ENCODE data around the gene FGF19. TPM values are rescaled to one million over a fixed set of nuclear protein-coding genes. Genes with fewer than 3 reads are reported as not detected.

Gene FGF19
- total RNA-seq, 2 donors from 2014 or later = not detected

DNA sequence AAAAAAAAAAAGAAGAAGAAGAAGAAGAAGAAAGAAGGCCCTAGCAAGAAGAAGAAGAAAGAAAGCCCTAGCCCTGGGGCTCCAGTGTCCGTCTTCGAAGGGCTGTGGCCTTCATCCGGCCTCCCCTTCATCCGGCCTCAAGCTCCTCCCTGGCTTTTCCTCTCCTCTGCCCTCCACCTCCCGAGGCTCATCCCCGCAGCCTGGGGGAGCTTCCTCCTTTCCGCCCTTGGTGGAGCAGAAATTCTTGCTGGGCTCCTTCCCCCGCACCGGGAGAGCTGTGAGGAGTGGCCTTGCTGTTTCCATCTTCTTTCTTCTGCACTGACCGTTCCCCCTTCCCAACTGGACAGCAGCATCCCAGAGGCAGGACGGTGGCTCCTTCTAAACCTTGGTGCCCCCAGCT, 19.2 kb downstream of the FGF19 start:
- ATAC-seq = no peak
- H3K4me1 ChIP-seq = peaks cover 14% of the 10 kb centered on the region
- H3K27me3 ChIP-seq = no peaks in the 10 kb centered on the region
- H3K4me3 ChIP-seq = no peak overlapping the region
- TF ChIP-seq CTCF (IDR thresholded peaks at IDR 0.05) = no peak
- no peak for TF ChIP-seq POLR2A (IDR thresholded peaks at IDR 0.05)
- no peak overlapping the region for H3K27ac ChIP-seq
- DNase-seq = no peak
- intact Hi-C loops (cut with DNase I) = loop anchor here (5.0 kb wide), 1 partner anchor 203 kb away; no protein-coding TSS in a partner anchor
- 75 to 78% methylated on average over 11 of the region's 11 CpGs for WGBS, 2 donors
- H3K9me3 ChIP-seq = no peaks in the 10 kb centered on the region
- H3K36me3 ChIP-seq (replicated peaks in 1 of 2; ENCODE audit: insufficient read depth in 1 of 2, low read depth in 2 of 2) = no peaks in the 10 kb centered on the region

DNA sequence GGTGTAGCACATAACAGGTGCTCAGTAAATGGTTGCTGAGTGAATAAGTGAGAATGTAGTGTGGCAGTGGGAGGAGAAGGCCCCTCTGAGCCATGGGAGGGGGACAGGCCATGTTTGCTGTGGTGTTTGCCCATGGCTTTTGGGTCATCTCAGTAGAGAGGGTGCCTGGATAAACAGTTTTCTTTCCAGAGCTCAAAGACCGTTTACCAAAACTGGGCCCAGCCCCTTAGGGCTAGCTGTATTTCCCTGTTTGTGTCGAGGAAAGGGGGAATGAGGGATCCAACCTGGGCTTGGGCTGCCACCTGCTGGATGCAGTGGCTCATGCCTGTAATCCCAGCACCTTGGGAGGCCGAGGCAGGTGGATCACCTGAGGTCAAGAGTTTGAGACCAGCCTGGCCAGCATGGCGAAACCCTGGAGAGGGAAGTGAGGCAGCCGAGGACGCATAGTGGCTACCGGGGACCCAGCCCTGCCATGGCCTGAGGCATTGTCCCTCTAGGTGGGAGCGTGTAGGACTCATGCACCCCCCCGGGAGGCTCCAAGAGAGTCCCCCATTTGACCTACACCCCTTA, 20.0 kb downstream of the FGF19 start:
- Histone ChIP-seq H3K9me3 (no peaks in the 10 kb centered on the region), H3K27ac (no peak overlapping the region), H3K36me3 (replicated peaks in 1 of 2; ENCODE audit: insufficient read depth in 1 of 2, low read depth in 2 of 2) (no peaks in the 10 kb centered on the region), H3K4me3 (no peak overlapping the region), H3K27me3 (no peaks in the 10 kb centered on the region), H3K4me1 (peaks cover 13% of the 10 kb centered on the region)
- peak; percentile 27 for ATAC-seq
- intact Hi-C loops (cut with DNase I) = loop anchor here (5.0 kb wide), 1 partner anchor 203 kb away; no protein-coding TSS in a partner anchor
- TF ChIP-seq POLR2A (IDR thresholded peaks at IDR 0.05) (no peak), CTCF (IDR thresholded peaks at IDR 0.05) (peak in 6 of 7 experiments; percentile 28 to 47 (median 44))
- WGBS, 2 donors = 30 to 41% methylated on average over 1 to 9 of the region's 9 CpGs
- peak in 2 of 4 donors; percentile 18 to 49 for DNase-seq

GRCh38 chr11:69682681-69683326, 21.0 kb downstream of the FGF19 start:
- no peaks in the 10 kb centered on the region for H3K36me3 ChIP-seq (replicated peaks in 1 of 2; ENCODE audit: insufficient read depth in 1 of 2, low read depth in 2 of 2)
- no peaks in the 10 kb centered on the region for H3K27me3 ChIP-seq
- intact Hi-C loops (cut with DNase I) = loop anchor here (5.0 kb wide), 1 partner anchor 204 kb away; no protein-coding TSS in a partner anchor
- ATAC-seq = no peak
- no peak overlapping the region for H3K4me3 ChIP-seq
- H3K4me1 ChIP-seq = peaks cover 7% of the 10 kb centered on the region
- TF ChIP-seq CTCF (IDR thresholded peaks at IDR 0.05) (no peak), POLR2A (IDR thresholded peaks at IDR 0.05) (no peak)
- WGBS, 2 donors = 75 to 80% methylated on average over 5 to 7 of the region's 7 CpGs
- no peak for DNase-seq
- no peak overlapping the region for H3K27ac ChIP-seq
- no peaks in the 10 kb centered on the region for H3K9me3 ChIP-seq

DNA sequence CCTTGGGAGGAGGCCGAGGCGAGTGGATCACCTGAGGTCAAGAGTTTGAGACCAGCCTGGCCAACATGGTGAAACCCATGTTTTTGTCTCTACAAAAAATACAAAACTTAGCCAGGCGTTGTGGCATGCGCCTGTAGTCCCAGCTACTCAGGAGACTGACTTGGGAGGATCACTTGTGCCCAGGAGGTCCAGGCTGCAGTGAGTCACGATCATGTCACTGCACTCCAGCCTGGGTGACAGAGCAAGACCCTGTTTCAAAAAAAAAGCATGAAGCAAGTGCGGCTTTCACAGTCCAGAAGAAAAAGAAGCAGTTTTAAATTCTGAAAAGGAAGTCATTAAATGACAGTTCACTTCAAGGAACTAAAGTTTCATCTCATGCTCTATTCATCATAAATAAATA, 21.6 kb downstream of the FGF19 start:
- DNase-seq (no peak), ATAC-seq (no peak)
- H3K27me3 ChIP-seq = no peaks in the 10 kb centered on the region
- H3K36me3 ChIP-seq (replicated peaks in 1 of 2; ENCODE audit: insufficient read depth in 1 of 2, low read depth in 2 of 2) = no peaks in the 10 kb centered on the region
- intact Hi-C loops (cut with DNase I) = loop anchor here (5.0 kb wide), 1 partner anchor 205 kb away; no protein-coding TSS in a partner anchor
- peaks cover 7% of the 10 kb centered on the region for H3K4me1 ChIP-seq
- no peak overlapping the region for H3K27ac ChIP-seq
- H3K9me3 ChIP-seq = no peaks in the 10 kb centered on the region
- H3K4me3 ChIP-seq = no peak overlapping the region
- 80 to 85% methylated on average over 6 of the region's 6 CpGs for WGBS, 2 donors
- no peak for TF ChIP-seq CTCF (IDR thresholded peaks at IDR 0.05)
- no peak for TF ChIP-seq POLR2A (IDR thresholded peaks at IDR 0.05)

Measured in body of pancreas (tissue), 4 donors.